Hepatocyte (in vitro differentiated cells): Measurements from ENCODE around the gene OBSL1.

Experiments used
- EZH2 ChIP-seq: fragments of 200-600 bp; sonication (generic); IDR thresholded peaks from 2 replicates; pipeline ENCODE4 v1.6.1; 2016; ENCODE audit warnings: antibody characterized with exemption, mild to moderate bottlenecking, borderline replicate concordance
- EZH2phosphoT487 ChIP-seq: fragments of 200-600 bp; sonication (generic); IDR thresholded peaks from one replicate; pipeline ENCODE4 v1.6.1; 2018; ENCODE audit warnings: antibody characterized with exemption, mild to moderate bottlenecking, low read depth, moderate library complexity; ENCODE audit not compliant: unreplicated experiment, severe bottlenecking

GRCh38 chr2:219508971-219509779 is 62.2 kb downstream of the OBSL1 start:
- no peak for TF ChIP-seq EZH2phosphoT487
- no peak for TF ChIP-seq EZH2
